NK-92 treated with Interleukin-12 subunit alpha and Interleukin-12 subunit beta, amount 100 ng/mL, for 24 hours (cell line): Measurements from ENCODE around the gene HDAC10.
"Not testable (repeated sequence)": the region's sequence is repeated elsewhere in the genome, so short reads cannot be mapped to it uniquely, and the experiment has no call there.

Experiments used
- DNase-seq: peaks from one replicate; lab custom pipeline; 2025; lab: John Stamatoyannopoulos, UW

Gene HDAC10

DNA sequence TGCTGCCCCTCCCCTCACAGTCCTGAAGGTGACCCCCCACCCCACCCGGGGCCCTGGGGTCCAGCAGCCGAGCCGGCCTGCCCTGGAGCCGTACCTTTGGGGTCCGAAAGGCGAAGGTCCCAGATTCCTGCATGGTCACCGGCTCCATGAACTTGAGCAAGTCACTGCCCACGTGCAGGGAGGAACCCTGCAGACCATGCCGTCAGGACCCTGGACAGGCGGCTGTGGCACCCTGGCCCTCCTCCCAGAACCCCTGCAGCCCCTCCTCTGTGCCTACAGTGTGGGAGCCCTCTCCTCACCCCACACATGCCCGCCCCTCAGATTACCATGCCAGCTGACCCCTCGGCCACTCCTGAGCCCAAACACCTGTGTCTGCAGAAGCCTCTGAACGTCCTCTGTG lies 33.4 kb upstream of the HDAC10 start:
- DNase-seq, result no peak

DNA sequence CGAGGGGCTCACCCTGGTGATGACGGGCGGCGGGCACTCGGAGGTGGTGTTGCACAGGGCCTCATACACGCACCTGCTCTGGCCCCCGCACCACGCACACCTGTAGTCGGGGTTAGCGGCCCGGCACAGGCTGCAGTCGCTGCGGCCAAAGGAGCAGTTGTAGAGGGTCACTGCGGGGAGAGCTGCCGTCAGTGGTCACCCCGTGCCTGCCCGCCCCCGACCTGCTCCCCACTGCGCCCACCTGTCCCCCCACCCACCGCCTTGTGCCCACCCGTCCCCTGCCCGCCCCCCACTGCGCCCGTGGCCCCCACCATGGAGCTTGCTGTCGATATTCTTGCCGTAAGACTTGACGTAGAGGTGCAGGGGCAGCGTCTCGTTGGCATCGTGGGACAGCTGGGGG lies 32.8 kb upstream of the HDAC10 start:
- DNase-seq, result no peak

- no peak for DNase-seq
These were observed 31.5 kb upstream of the HDAC10 start for GRCh38 chr22:50282361-50283155.

- DNase-seq, result no peak
These were observed 30.9 kb upstream of the HDAC10 start for GRCh38 chr22:50281957-50282356.

GRCh38 chr22:50281384-50281760 lies 30.3 kb upstream of the HDAC10 start:
- no peak for DNase-seq

- no peak for DNase-seq
These were observed 29.8 kb upstream of the HDAC10 start for GRCh38 chr22:50280708-50281383.

DNA sequence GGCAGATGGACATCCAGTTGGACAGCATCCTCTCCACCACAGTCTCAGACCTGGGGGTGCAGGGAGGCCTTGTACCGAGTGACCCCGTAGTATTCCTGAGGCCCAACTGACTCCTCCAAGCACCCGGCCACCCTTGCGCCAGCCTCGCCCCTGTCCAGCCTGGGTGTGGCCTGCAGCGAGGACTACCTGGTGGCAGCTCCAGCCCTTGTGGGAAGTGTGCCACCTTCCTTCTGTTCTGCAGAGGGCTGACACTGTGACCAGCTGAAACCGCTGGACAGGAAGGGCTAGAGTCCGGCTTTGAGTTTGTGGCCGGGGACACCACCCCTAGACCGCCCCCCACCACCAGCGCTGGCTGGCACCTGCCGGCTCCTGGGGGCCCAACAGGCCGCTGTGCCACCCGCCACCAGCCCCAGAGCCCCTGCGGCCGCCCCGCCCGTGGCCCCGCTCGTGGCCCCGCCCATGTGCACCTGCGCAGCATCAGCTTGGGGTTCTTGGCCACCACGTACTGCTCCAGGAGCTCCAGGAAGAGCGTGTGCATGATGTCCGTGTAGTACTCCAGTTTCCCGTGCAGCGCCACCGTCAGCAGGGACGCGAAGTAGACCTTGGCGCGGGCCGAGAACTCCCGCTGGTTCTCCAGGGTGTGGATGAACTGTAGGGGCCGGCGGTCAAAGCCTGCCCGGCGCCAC lies 29.1 kb upstream of the HDAC10 start:
- no peak for DNase-seq

- no peak for DNase-seq
These were observed 28.0 kb upstream of the HDAC10 start for GRCh38 chr22:50278956-50279619.

DNA sequence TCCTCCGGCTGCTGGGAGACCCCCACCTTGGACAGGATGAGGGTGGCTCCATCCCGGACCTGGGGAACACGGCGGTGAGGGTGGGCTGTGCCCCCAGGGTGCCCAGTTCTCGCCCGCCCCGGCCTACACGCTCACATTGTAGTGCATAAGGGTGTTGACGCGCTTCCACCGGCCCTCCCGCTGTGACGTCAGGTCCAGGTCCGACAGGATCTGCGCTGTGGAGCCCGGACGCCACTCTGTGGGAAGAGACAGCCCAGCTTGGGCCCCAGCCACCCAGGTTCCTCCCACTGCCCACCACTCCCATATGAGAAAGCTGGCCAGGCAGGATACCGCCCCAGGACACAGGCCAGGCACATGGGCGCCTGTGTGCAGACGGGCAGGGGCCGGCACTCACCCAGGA lies 27.4 kb upstream of the HDAC10 start:
- DNase-seq, result no peak

- no peak for DNase-seq
These were observed 26.7 kb upstream of the HDAC10 start for GRCh38 chr22:50277761-50278160.

DNA sequence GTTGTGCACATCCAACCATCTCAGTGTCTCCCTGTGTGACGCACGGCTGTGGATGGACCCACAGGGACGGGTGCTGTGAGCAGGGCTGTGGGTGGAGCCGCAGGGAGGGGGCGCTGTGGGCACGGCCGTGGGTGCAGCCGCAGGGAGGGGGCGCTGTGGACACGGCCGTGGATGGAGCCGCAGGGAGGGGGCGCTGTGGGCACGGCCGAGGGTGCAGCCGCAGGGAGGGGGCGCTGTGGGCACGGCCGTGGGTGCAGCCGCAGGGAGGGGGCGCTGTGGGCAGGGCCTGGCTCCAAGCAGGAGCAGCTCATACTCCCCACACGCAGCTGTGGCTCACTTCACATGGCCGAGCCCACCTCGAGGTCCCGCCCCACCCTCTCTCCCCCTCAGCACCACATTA lies 25.1 kb upstream of the HDAC10 start:
- no peak for DNase-seq

DNA sequence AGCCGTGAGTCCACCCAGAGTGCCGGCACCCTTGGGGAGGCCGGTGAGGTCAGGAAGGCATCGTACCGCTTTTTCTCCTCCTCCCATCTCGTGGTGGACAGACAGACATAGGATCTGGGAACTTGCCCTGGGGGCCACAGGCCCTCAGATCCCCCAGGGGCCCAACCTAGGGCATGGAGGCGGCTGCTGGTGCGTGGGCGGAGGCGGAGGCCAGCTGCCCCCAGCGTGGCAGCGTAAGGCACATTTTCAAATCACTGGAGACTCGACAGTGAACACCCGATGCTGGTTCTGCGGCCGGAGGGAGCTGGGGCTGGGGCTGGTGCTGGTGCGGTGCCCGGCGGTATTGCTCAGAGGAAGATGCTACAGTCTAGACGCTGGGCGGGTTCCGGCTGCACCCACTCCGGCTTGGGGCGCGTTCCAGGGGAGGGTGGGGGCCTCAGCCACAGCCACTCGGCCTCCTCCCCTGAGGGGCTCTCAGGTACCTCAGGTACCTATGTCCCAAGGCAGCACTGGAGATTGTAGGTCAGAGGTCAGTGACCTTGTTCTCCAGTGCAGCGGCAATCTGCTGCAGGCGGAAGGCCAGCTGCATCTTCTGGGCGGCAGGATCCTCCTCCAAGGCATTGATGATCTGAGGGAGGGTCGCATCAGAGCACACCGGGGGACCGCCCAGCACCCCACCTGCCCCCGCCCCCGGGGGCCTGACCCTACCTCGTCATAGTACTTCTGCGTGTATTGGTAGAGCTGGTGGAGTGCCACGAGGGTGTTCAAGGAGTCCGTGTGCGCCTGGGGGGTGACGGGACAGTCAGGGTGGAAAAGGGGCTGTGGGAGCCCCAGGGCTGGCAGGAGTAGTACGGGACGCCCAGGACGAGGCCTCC lies 24.4 kb upstream of the HDAC10 start:
- no peak for DNase-seq

- no peak for DNase-seq
These were observed 23.7 kb upstream of the HDAC10 start for GRCh38 chr22:50274771-50275170.

- DNase-seq, result no peak
These were observed 23.2 kb upstream of the HDAC10 start for GRCh38 chr22:50274311-50274710.

DNA sequence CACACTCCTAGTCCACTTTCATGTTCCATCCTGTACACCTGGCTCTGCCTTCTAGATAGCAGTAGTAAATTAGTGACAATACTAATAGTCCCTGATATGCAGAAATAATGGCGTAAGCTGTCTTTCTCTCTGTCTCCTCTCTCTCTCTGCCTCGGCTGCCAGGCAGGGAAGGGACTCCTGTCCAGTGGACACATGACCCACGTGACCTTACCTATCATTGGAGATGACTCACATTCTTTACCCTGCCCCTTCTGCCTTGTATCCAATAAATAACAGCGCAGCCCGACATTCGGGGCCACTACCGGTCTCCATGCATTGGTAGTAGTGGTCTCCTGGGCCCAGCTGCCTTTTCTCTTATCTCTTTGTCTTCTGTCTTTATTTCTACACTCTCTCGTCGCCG lies 22.7 kb upstream of the HDAC10 start:
- not testable (repeated sequence) for DNase-seq

DNA sequence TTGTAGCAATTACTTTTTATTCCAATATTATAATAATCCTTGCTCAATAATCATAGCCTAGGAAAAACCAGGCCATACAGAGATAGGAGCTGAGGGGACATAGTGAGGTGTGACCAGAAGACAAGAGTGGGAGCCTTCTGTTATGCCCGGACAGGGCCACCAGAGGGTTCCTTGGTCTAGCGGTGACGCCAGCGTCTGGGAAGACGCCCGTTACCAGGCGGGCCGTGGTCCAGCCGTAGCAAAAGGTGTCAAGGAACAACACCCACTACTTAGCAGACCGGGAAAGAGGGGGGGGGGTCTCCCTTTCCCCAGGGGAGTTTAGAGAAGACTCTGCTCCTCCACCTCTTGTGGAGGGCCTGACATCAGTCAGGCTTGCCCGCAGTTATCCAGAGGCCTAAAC lies 22.3 kb upstream of the HDAC10 start:
- not testable (repeated sequence) for DNase-seq

GRCh38 chr22:50272044-50272802 lies 21.2 kb upstream of the HDAC10 start:
- DNase-seq, result no peak

- no peak for DNase-seq
These were observed 20.5 kb upstream of the HDAC10 start for GRCh38 chr22:50271519-50271970.

DNA sequence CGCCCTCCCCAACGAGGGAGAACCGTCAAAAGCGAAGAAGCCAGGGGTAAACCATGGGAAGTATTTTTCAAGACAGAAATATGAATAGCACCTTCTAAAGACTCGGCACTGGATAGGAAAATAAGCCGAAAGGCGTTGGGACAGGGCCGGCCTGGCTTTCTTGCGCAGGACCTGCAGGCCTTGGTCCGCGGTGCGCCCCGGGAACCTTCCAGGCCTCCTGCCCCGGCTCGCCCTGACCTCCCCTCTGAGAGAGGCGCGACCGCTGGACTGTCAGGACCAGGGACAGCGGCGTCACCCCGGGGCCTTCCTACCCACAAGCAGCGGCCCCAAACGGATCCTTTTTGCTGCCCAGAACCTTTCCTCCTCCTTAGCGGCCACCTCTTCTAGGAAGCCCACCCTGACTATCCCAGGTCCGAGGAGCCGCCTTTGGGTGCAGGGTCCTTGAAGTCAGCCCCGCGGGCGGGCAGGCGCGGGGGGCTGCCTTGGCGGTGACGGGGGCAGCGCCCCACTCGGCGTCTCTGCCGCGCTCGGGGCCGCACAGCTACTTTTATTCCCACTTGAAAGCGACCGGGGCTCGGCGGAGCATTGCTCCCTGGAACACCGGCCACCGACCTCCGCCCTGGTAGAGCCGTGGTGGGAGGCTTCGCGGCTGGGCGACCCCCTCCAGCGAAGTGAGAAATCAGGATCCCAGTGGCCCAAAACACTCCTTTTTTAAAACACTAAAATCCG lies 19.8 kb upstream of the HDAC10 start:
- no peak for DNase-seq
